GM18526 (cell line): ENCODE data around the gene UMODL1.

ENCODE experiments used
- POLR2A ChIP-seq: IDR thresholded peaks from 3 replicates; pipeline ENCODE4 v1.6.1; 2011; ENCODE audit not compliant: insufficient read length; ENCODE audit errors: extremely low read depth

UMODL1 gene

DNA sequence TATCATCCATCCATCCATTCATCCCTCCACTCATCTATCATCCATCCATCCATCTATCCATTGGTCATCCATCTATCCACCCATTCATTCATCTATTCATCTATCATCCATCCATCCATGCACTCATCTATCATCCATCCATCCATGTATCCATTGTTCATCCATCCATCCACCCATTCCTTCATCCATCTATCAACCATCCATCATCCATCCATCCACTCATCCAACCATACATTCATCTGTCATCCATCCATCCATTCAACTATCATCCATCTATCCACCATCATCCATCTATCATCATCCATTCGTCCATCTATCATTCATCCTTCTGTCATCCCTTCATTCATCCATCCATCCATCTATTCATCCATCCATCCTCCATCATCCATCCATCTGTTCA, 61.1 kb downstream of the UMODL1 start:
- TF ChIP-seq POLR2A: no peak

DNA sequence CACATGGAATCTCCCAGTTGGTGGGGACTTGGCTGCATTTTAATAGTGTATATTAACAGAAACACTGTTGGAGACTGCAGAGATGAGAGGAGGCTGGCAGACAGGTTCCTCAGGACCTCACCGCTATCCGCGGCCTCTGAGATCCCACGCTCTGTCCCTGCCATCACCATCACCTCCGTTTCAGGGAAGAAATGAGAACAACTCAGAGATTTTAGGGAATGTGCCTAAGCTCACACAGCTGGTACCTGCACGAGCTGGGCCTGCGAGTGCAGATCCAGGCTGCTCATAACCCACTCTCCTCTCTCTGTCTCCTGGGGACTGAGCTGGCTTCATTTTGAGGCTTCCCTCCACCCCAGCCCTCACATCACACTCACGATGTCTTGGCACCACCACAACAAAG, 62.0 kb downstream of the UMODL1 start:
- no peak for TF ChIP-seq POLR2A

DNA sequence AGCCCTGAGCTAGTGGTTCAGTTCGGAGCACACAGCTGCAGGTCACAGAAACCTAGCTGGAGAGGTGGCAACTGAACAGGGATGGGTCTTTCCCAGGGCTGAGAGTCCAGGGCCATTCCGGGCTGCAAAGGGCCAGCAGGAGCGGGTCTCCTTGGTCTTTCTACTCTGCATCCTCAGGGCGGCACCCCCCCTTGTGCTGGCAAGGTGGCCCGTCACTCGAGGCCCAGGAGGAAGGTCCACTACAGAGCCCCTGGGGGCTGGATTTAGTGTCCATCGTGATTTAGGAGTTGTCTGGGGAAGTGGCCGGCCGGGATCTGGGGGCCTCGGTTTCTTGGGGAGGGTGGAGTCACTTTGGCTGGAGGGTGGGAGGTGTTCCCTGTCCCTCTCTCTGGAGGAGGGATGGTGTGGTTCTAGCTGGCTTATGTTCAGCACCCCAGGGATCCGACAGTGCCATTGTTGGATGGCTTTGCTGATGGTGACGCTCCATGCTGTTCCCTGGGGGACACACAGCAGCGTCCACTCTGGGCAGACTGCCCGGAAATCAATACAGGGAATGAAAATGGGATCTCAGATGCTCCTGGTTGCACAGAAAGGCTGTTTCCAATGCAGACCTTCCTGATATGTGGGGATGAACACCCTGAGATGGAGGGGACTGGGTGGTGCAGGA, 64.4 kb downstream of the UMODL1 start:
- TF ChIP-seq POLR2A: no peak

DNA sequence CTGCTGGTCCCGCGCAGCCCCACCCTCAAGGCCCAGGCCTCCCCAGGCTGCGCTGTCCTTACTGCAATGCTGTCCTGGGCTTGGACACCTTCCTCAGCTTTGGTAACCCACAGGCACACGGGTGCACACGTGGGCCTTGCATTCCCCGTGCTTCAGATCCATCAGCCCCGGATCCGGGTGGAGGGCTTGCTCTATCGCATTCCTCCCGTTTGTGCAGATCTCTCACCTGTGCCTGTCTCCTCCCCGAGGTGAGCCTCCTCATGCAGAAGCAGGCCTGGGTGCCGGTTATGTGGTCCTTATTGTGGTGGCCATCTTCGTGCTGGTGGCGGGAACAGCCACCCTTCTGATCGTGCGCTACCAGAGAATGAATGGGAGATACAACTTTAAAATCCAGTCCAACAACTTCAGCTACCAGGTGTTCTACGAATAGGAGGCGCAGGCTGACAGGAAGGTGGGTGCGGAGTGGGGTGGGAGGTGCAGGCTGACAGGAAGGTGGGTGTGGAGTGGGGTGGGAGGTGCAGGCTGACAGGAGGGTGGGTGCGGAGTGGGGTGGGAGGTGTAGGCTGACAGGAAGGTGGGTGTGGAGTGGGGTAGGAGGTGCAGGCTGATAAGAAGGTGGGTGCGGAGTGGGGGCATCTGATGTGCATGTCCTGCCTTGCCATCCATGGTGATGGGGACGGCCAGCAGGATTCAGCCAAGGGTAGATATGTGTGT, 66.2 kb downstream of the UMODL1 start:
- TF ChIP-seq POLR2A: no peak

DNA sequence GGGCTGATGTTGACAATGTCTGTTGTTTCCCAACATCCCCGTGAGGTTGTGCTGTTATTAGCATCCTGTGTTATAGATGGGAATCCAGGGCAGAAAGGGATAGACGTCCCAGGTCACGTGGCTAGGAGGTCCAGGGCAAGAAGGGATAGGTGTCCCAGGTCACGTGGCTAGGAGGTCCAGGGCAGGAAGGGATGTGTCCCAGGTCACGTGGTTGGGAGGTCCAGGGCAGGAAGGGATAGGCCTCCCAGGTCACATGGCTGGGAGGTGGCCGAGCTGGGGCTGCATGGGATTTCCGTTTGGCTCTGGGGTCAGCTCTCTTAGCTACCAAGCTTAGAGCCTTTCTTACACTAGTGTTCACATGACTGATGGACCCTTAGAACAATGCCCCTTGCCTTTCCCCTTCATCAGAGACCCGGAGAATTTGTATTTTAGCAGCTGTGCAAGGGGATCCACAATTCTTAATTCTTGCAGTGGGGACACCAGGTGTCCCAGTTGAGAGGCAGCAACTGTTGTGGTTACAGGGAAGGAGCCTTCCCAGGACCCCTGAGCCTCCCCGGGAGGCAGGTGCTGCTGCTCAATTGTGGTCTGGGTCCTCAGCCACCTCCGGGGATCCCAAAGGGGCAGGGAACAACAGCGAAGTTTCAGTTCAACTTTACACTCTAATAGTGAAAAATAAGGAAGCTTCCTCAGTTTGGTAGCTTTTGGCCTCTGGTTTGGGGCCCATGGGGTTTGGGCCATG, 69.2 kb downstream of the UMODL1 start:
- TF ChIP-seq POLR2A: no peak

DNA sequence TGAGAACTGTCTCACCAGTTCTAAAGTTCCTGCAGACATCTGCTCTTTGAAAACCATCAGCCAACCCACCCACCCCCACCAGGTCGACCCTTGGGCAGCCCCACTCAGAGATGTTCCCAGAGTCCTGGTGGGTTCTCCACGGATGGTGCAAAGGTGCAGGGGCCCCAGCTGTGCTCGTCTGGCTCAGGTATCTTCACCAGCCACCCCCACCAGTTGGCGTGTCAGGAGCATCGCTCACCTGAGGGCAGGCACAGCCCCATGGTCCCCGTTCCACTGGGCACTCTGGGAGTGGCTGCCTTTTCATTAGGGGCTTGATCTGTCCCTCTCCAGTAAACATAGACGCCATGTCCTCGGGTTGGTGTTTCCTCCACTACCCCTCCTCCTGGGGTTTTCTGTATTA, 70.5 kb downstream of the UMODL1 start:
- no peak for TF ChIP-seq POLR2A

DNA sequence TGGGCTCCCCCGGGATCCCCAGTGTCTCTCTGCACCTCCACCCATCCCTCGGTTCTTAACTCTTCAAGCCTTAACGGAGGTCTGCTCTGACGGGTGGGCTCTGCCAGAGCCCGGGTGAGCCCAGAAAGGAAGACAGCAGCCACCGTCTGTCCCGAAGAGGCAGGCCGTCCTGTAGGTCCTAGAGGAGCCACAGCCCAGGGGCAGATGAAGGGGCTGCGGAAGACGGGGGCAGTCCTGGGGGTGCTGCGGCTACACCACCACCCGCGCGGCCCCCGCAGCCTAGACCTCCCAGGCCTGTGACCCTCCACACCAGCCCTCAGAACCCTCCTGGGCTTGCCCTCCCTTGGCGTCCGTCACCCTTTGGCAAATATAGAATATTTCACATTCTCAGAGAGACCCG, 71.0 kb downstream of the UMODL1 start:
- TF ChIP-seq POLR2A: no peak

DNA sequence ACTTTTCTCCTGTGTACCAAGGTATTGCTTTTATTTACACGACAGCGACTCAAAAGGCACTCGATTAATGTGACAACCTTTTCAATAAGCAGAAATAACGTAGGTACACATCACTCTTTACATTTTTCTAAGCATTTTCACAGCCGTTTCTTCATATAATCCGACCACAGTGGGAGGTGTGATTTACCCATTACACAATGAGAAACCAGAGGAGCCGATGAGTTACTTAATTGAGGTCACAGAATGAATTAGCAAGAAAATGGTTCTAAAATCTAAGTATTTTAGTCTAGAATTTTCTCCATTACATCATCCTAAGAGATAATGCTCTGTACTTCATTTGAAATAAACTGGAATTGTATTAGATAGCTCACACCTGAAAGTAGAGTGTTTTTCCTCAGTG, 71.5 kb downstream of the UMODL1 start:
- TF ChIP-seq POLR2A: no peak

DNA sequence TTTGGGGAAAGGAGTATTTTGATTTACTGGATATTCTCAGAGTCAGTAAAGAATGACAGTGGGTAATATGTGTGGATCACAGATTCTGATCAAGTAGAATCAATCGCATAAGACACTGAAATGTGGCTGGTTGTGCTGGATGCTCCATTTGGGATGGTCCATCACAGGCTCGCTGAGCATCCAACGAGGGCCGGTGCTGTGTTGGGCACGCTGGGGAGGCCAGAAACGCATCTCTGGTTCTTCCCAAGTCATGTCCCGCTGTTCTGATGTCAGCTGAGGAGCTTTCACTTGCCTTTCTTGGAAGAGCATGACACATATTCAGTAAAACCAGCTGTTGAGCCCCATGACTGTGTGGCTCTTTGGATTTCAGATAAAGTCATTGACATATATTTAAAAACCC, 72.0 kb downstream of the UMODL1 start:
- no peak for TF ChIP-seq POLR2A

DNA sequence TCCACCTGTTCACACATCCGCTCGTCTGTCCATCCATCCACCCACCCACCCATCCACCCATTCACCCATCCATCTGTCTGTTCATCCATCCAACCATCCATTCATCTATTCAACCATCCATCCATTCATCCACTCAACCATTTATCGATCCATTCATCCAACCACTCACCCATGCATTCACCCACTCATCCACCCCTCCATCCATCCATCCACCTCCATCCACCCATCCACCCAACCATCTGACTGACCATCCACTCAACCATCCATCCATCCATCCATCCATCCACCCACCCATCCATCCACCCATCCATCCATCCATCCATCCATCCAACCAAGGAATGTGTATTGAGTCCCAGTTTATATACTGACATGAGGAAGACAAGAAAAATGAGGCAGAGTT, 73.1 kb downstream of the UMODL1 start:
- TF ChIP-seq POLR2A: no peak

DNA sequence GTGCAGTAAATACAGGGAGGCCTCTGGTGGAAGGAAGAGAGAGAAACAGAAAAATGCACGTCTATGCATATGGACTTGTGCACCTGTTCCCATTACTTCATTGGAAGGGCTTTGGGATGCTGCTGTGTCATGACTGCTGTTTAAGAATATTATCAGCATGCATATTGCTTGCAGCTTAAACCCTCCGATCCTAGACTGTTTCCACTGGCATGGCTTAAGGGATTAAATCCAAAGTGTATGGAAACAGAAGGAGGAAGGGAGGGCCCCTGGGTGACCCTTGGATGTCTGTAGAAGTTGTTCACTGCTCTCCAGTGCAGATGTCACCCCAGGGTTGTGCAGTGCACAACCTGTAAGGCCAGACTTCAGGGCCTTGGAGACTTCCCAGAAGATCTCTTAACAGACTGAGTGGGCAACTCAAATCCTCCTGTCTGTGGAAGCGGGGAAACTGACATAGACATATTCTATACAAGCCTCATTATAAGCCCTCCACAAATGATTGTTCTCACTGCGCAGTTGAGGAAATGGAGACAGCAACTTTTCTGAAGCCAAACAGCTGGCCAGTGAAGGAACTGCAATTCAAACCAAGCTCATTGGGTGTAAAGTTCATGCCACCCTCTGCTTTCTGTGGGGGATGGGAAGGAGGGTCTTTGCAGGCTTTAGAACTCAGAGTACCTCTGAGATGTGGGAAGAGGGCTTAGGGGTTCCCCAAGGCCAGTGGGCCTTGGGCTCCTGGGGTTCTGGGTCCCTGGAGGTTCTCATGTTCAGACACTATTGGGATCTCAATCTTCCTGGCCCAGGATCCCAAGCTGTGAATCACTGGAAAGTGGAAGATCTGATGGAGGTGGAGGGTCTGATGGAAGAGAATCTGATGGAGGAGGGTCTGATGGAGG, 73.8 kb downstream of the UMODL1 start:
- no peak for TF ChIP-seq POLR2A

DNA sequence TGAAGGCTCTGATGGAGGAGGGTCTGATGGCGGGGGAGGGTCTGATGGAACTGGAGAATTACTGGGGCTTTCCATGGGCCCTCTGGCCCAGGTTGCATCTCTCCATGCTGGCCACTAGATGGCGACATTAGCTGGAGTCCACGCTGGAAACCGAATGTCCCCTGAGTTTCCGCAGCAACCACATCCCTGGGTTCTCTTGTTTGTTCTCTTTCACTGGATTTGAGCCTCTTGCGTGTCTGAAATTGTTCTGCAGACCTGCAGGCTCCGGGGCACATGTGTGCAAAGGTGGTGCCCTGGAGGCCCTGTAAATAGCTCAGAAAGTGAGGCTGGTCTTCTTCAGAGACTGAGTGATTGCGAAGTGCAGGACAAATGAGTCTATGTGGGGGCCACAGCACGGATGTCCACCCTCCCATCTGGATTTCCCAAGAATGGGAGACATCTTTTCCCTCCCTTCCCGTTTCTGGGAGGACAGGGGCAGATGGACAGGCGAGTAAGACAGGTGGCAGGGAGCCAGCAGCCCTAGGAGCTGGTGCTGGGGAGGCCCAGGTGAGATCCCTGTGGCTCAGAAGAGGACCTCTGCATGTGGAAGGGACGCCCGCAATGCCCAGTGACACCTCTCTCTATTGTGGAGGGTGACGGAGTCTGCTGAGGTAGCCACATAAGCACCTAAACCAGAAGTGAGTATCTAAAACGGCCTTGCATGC, 74.6 kb downstream of the UMODL1 start:
- TF ChIP-seq POLR2A: no peak

DNA sequence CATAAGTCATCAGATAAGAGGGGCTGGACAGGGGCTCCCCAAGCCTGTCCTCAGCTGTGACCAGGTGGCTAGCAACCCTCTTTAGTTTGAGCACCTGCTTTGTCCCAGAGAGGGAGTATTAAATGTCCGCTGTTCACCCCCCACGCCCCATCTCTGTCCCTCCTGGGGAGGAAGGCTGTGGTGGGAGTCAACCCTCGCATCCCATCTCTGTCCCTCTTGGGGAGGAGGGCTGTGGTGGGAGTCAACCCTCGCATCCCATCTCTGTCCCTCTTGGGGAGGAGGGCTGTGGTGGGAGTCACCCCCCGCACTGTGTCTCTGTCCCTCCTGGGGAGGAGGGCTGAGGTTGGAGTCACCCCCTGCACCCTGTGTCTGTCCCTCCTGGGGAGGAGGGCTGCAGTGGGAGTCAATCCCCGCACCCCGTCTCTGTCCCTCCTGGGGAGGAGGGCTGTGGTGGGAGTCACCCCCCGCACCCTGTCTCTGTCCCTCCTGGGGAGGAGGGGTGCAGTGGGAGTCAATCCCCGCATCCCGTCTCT, 75.2 kb downstream of the UMODL1 start:
- no peak for TF ChIP-seq POLR2A

DNA sequence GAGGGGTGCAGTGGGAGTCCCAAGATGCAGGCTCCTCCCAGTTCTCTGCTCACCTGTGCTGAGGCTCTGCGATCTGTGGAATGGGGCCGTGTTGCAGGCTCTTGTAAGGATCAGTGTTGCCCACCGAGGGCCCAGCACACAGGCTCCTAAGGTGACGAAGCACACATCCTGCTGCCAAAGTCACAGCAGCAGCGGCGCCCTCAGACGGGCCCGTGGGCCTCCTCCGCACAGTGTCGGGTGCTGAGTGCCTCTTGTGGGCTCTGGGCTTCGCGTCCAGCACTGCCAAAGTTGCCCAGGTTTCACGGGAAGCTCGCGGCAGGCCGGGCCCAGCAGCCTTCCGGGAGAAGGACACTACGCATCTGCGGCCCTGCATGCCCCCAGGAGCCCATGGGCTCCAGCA, 75.7 kb downstream of the UMODL1 start:
- TF ChIP-seq POLR2A: no peak
